ENCODE data around the gene CYP3A5.

DNA sequence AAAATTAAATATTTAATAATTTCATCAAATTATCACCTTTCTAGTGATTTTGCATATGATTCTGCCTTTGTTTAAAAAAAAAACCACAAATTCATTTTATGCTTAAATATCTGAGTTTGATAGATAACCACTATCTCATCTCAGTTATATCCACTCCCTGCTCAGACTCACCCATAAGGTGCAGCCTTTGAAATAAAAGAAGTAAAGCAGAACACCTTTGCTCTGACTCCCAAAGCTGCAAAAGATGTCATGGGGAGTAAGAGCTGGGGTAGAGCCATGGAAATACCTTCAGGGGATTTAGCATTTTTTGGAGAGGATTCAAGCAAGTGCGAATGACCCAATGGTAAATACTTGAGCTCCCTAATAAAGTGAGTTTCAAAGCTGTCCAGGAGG, 15.1 kb upstream of the CYP3A5 start:
- TF ChIP-seq, protein P1, sequence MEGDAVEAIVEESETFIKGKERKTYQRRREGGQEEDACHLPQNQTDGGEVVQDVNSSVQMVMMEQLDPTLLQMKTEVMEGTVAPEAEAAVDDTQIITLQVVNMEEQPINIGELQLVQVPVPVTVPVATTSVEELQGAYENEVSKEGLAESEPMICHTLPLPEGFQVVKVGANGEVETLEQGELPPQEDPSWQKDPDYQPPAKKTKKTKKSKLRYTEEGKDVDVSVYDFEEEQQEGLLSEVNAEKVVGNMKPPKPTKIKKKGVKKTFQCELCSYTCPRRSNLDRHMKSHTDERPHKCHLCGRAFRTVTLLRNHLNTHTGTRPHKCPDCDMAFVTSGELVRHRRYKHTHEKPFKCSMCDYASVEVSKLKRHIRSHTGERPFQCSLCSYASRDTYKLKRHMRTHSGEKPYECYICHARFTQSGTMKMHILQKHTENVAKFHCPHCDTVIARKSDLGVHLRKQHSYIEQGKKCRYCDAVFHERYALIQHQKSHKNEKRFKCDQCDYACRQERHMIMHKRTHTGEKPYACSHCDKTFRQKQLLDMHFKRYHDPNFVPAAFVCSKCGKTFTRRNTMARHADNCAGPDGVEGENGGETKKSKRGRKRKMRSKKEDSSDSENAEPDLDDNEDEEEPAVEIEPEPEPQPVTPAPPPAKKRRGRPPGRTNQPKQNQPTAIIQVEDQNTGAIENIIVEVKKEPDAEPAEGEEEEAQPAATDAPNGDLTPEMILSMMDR (IDR thresholded peaks at IDR 0.05), result no peak
- TF ChIP-seq POLR2AphosphoS2 (conservative IDR thresholded peaks at IDR 0.05; ENCODE audit: low read length) (no peak), RFX5 (IDR thresholded peaks at IDR 0.05) (no peak), CEBPB (IDR thresholded peaks at IDR 0.05) (no peak), POLR2A (IDR thresholded peaks at IDR 0.05; ENCODE audit: low read length) (no peak), RCOR1 (IDR thresholded peaks at IDR 0.05; ENCODE audit: low read depth, low read length) (no peak), SREBF2 (IDR thresholded peaks at IDR 0.05) (no peak), JUN (IDR thresholded peaks at IDR 0.05) (no peak), REST (IDR thresholded peaks at IDR 0.05) (no peak), EP300 (IDR thresholded peaks at IDR 0.05) (no peak), NR3C1 (IDR thresholded peaks at IDR 0.05) (no peak), NFE2L2 (conservative IDR thresholded peaks at IDR 0.05; ENCODE audit: low read length) (no peak)
- TF ChIP-seq, protein P2, sequence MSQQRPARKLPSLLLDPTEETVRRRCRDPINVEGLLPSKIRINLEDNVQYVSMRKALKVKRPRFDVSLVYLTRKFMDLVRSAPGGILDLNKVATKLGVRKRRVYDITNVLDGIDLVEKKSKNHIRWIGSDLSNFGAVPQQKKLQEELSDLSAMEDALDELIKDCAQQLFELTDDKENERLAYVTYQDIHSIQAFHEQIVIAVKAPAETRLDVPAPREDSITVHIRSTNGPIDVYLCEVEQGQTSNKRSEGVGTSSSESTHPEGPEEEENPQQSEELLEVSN (IDR thresholded peaks at IDR 0.05; ENCODE audit: borderline replicate concordance, low read depth), result no peak
- TF ChIP-seq, protein P3, sequence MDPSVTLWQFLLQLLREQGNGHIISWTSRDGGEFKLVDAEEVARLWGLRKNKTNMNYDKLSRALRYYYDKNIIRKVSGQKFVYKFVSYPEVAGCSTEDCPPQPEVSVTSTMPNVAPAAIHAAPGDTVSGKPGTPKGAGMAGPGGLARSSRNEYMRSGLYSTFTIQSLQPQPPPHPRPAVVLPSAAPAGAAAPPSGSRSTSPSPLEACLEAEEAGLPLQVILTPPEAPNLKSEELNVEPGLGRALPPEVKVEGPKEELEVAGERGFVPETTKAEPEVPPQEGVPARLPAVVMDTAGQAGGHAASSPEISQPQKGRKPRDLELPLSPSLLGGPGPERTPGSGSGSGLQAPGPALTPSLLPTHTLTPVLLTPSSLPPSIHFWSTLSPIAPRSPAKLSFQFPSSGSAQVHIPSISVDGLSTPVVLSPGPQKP (IDR thresholded peaks at IDR 0.05; ENCODE audit: low read depth, low read length), result no peak

Measured in A549 (cell line).